NCI-H2196 (cell line): Measurements from ENCODE around the gene SLC35A2.

Experiments
- DNase-seq: peaks from one replicate; lab custom pipeline; 2025; ENCODE audit not compliant: unreplicated experiment; lab: John Stamatoyannopoulos, UW

The SLC35A2 gene

GRCh38 chrX:48911412-48912182, at the start of gene SLC35A2:
SLC35A2 (minus strand) TSS chrX:48911646; CDS start chrX:48911636, 10 bp downstream.
- DNase-seq = peak; percentile 75

- no peak for DNase-seq
Measured at GRCh38 chrX:48960291-48960690, 48.8 kb upstream of the SLC35A2 start.

GRCh38 chrX:48958635-48959094, 47.2 kb upstream of the SLC35A2 start:
- DNase-seq = no peak

GRCh38 chrX:48957827-48958634, 46.6 kb upstream of the SLC35A2 start:
- DNase-seq = peak; percentile 90

- DNase-seq = peak; percentile 62
Measured at GRCh38 chrX:48957477-48957826, 46.0 kb upstream of the SLC35A2 start, which contains the start of gene OTUD5. OTUD5 (minus strand) TSS chrX:48957607; CDS start chrX:48957570, 37 bp downstream.

- no peak for DNase-seq
Measured at GRCh38 chrX:48956728-48957414, 45.4 kb upstream of the SLC35A2 start.

- no peak for DNase-seq
Measured at GRCh38 chrX:48948589-48948988, 37.1 kb upstream of the SLC35A2 start.

GRCh38 chrX:48945517-48946348, 34.3 kb upstream of the SLC35A2 start:
- DNase-seq = peak; percentile 29

GRCh38 chrX:48942895-48943294, 31.4 kb upstream of the SLC35A2 start:
- no peak for DNase-seq

GRCh38 chrX:48940404-48940955, 29.0 kb upstream of the SLC35A2 start:
- no peak for DNase-seq

GRCh38 chrX:48939524-48940228, 28.2 kb upstream of the SLC35A2 start:
- no peak for DNase-seq

- DNase-seq = no peak
Measured at GRCh38 chrX:48938721-48939425, 27.4 kb upstream of the SLC35A2 start.

- DNase-seq = no peak
Measured at GRCh38 chrX:48937054-48937907, 25.8 kb upstream of the SLC35A2 start.

- no peak for DNase-seq
Measured at GRCh38 chrX:48936429-48937053, 25.1 kb upstream of the SLC35A2 start.

- no peak for DNase-seq
Measured at GRCh38 chrX:48935301-48935670, 23.8 kb upstream of the SLC35A2 start.

- no peak for DNase-seq
Measured at GRCh38 chrX:48934581-48935300, 23.3 kb upstream of the SLC35A2 start.

- DNase-seq = no peak
Measured at GRCh38 chrX:48933757-48934156, 22.3 kb upstream of the SLC35A2 start.
